GM20431 (cell line): ENCODE measurements around the gene PATL1.
"Not testable (repeated sequence)": the region's sequence is repeated elsewhere in the genome, so short reads cannot be mapped to it uniquely, and the experiment has no call there.

ENCODE experiments used
- in situ Hi-C: fragments of 300-500 bp; cut with MseI, MboI; formaldehyde crosslinking; loops from one replicate; pipeline ENCODE4 v1.15.0; 2020; ENCODE audit warnings: low sequenced_read_pairs; ENCODE audit not compliant: unreplicated experiment

The PATL1 gene

DNA sequence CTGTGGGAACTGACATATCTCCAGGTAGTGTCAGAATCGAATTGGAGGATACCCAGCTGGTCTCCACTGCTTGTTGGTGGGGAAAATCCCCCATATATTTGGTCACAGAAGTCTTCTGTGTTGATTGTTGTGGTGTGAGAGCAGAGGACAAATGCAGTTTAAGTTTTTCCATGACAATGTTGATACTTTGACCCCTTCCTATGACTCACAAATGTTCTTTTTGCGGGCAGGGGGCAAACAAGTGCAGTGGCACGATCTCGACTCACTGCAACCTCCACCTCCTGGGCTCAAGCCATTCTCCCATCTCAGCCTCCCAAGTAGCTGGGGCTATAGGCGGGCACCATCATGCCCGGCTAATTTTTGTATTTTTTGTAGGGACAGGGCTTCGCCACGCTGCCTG, 7.4 kb upstream of the PATL1 start:
- in situ Hi-C loops: loop anchor here (25.0 kb wide), 1 partner anchor 139 kb away; no protein-coding TSS in a partner anchor

DNA sequence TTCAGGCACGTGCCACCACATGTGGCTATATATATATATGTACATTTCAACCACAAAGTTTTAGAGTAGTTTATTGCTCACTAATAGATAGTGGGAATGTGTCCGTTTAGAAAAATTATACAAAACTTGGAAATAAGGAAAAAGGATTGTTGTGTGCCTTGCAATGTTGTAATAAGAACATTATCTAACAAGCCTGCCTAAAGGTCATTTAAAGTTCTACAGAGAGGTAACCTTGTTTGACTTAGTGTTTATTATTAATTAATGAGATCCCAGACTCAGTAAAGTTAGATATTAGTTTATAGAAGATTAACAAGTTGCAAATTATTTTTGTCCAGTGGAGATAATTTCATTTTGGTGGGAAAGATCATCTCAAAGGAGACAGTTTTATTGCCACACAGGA, 5.5 kb upstream of the PATL1 start:
- in situ Hi-C loops: no loop called here

DNA sequence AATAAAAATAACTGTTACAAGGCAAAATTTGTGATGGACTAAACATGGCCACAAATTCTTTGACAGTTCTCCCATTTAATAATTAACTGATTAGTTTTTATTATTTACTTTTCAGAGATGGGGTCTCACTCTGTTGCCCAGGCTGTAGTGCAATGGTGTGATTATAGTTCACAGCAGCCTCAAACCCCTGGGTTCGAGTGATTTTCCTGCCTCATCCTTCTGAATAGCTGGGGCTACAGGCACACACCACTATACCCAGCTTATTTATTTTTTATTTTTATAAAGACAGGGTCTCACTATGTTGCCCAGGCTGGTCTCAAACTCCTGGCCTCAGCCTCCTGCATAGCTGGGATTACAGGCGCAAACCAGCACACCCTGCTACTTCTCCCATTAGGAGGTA, 4.5 kb upstream of the PATL1 start:
- in situ Hi-C loops: no loop called here

DNA sequence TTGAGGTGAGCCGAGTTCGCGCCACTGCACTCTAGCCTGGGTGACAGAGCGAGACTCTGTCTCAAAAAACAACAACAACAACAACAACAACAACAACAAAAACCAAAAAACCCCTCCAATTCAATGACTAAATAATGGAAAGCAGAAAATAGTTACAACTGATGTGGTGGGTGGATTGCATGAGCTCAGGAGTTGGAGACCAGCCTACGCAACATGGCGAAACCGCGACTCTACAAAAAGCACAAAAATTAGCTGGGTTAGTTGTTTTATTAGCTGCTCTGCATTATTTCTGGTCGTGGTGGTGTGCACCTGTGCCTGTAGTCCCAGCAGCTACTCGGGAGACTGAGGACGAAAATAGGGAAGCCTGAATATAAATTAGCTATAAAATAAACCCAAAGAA, 2.6 kb upstream of the PATL1 start:
- in situ Hi-C loops: no loop called here

GRCh38 chr11:59669611-59670009, 773 bp upstream of the PATL1 start:
- in situ Hi-C loops: no loop called here

DNA sequence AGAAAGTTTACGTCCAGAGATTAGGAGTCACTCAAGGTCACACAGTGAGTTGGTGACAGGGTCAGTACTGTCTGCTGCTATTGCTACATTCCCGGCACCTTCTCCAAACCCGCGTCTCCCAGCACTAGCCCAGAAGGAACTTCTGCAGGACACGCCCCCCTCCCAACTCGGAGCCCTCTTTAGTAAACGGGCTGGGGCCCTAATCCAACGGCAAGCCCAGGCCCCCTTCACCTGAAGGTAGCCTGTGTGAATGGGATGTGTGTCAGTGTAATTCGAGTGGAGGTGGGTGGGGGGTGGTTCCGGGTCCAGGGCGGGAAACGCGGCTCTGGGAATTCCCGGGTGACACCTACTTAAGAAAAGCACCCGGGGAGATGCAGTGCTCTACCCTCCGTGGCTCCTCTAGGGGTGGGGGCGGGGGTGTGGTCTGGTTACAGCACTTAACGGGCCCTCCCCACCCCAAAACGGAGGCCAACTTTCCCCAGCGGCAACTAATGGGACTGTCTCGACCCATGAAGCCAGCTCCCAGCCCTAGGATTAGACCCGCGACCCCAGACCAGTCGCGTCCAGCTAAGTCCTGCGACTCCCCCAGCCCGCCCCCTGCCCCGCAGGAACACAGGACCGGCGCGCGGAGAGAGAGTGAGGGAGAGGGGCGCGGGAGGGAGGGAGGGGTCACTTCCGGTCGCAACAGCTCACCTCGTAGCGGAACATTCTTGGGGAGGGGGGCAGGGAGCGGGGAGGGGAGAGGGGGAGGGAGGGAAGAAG, 468 bp downstream of the PATL1 start:
- in situ Hi-C loops: no loop called here

GRCh38 chr11:59667812-59668187, 1.0 kb downstream of the PATL1 start:
- in situ Hi-C loops: no loop called here

DNA sequence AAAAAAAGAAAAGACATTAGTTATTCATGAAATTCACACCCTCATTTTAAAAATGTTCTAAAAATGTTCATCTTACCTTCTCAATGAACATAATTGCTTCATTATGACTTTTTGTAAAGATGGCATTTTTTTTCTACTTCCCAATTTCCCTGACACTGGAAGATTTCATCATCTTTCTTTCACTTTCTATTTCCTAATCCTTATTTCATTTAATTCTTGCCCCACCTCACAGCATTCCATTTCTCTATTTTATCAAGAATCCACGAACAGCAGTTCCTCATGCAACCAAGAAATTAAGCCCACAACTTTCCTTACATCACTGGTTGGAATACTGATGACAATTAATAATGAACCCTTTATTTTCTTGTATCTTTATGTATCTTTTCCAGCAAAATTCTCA, 1.9 kb downstream of the PATL1 start:
- in situ Hi-C loops: no loop called here

DNA sequence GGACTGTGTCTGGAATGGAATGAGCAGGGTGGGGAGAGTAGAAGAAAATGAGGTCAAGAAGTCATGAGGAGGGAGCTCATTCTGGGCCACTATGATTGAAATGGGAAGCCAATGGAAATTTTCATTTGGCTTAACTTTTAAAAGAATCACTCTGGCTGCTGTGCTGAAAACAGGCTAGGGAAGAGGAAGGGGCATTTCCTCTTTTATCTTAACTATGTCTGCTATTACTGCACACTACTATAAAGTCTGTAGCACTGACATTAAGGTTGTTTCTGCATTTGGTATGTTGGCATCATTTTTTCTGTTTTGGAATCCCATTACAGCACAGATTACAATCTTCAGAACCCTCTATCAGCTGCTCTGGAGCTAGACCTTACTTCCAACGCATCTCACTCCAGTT, 8.2 kb downstream of the PATL1 start:
- in situ Hi-C loops: no loop called here

GRCh38 chr11:59659981-59660380, 8.9 kb downstream of the PATL1 start:
- in situ Hi-C loops: no loop called here

GRCh38 chr11:59658036-59658435, 10.8 kb downstream of the PATL1 start:
- in situ Hi-C loops: no loop called here

GRCh38 chr11:59654893-59655292, 13.9 kb downstream of the PATL1 start:
- in situ Hi-C loops: no loop called here

- in situ Hi-C loops: no loop called here
Measured at GRCh38 chr11:59647245-59647980, 21.4 kb downstream of the PATL1 start.

DNA sequence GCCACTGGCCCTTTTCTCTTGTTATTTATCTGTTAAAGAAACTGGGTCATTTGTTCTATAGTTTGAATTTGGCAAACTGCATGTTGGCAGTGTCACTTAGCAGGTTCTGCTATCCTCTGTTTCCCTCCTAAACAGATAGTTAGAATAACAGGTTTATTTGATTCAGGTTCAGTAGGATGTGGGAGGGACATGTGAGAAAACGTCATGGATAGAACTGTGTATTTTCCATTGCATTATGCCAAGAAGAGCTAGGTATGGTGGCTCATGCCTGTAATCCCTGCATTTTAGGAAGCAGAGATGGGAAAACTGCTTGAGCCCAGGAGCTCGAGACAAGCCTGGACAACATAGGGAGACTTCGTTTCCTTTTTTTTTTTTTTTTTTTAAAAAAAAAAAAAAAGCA, 24.3 kb downstream of the PATL1 start:
- in situ Hi-C loops: no loop called here

DNA sequence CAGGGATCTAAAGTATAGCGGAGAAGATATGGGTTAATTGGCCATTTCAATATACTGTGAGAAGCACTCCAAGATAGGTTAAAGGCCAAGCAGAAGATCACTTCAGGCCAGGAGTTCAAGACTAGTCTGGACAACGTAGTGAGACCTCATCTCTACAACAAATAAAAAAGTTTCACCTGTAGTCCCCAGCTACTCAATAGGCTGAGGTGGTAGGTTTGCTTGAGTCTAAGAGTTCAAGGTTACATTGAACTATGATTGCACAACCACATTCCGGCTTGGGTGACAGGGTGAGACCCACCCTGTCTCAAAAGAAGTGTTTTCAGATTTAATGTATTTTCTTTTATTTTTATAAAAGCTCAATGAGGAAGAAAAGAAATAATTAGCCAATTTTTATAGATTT, 25.4 kb downstream of the PATL1 start:
- in situ Hi-C loops: no loop called here

DNA sequence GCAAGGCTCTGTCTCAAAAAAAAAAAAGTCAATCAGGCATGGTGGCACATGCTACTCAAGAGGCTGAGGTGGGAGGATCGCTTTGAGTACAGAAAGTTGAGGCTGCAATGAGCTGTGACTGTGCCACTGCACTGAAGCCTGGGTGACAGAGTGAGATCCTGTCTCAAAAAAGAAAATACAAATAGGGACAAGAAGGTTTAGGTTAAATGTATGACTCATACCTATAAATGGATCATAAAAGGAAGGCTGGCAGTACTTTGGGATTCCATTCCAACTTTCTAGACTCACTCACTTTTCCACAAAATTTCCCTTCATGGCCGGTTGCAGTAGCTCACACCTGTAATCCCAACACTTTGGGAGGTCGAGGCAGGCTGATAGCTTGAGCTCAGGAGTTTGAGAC, 27.7 kb downstream of the PATL1 start:
- in situ Hi-C loops: no loop called here

DNA sequence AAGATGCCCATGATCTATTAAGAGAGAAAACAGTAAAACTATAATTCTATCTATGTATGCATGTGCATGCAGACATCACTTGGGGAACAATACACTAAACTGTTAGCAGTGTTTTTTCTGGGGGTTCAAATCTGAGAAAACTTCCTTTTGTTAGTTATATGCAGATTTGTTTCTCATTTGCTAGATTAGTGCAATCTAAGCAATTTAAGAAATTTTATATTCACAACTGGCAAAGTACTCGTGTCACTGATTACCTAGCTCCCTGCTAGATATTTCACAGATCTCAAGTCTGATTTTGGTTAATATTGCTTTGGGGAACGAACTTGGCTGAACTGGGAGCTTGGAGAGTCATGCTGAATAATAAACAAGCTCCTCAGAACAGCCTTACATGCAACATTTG, 38.3 kb downstream of the PATL1 start:
- in situ Hi-C loops: no loop called here

DNA sequence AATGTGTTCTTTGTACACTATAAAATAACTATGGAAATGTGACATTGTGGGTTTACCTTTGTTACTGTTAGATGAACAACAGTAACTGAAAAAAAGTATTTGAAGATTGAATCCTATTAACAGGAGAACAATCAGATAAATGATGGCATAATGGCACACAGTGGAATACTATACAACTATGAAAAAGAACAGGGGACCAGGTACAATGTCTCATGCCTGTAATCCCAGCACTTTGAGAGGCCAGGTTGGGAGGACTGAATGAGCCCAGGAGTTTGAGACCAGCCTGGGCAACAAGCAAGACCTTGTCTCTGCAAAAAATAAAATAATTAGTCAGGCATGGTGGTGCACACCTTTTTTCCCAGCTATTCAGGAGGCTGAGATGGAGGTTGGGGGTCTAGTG, 38.8 kb downstream of the PATL1 start:
- in situ Hi-C loops: no loop called here

DNA sequence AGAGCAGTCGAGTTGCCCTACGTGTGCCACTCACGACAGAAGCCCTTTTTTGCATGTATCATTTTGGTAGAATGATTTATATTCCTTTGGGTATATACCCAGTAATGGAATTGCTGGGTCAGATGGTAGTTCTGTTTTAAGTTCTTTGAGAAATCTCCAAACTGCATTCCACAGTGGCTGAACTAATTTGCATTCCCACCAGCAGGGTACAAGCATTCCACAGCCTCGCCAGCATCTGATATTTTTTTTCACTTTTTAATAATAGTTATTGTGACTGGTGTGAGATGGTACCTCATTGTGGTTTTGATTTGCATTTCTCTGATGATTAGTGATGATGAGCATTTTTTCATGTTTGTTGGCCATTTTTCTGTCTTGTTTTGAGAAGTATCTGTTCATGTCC, 41.9 kb downstream of the PATL1 start:
- in situ Hi-C loops: not testable (repeated sequence)

DNA sequence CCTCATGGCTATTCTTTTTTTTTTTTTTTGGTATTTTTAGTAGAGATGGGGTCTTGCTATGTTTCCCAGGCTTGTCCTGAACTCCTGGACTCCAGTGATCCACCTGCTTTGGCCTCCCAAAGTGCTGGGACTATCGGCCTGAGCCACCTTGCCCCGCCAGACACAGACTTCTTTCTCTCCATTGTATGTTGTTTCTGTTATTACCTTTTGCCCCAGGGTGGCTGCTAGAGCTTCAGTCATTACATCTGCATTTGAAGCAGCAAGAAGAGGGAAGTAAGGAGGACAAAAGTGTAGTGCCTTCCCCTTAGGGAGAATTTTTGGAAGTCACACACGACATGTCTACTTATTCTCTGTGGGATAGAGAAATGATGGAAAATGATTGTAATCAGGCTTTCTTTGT, 43.1 kb downstream of the PATL1 start:
- in situ Hi-C loops: no loop called here

DNA sequence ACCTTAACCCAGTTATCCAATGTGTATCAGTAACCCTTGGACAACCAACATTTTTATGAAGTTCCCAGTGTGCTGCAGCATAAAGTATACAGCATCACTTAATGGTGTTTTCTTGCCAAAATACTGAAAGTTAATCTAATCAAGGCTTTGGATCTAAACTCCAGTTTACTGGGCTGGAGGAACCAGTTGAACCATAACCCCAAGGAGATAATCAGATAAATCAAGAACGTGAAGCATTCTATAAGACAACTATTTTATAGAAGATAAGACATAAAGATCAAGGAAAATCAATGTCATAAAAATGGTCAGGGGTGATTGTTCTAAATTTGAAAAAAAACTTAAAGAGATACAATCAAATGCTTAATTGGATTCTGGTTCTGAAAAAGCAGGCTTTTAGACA, 51.0 kb downstream of the PATL1 start:
- in situ Hi-C loops: no loop called here
